CD4-positive, alpha-beta T cell treated with Interferon alpha-2 for 1 hour (primary cell): Measurements from ENCODE around the gene ZNF774.
A peak's percentile ranks its signal among the peaks of the same experiment; 100 is the strongest.
"Not testable (repeated sequence)": the region's sequence is repeated elsewhere in the genome, so short reads cannot be mapped to it uniquely, and the experiment has no call there.

Source experiments
- DNase-seq, 2 donors: peaks; one replicate each; pipeline ENCODE4 v3.0.0-alpha.2; 2020 to 2022

The ZNF774 gene

GRCh38 chr15:90347431-90348065 is 4.5 kb upstream of the ZNF774 start:
- DNase-seq, result not testable (repeated sequence)

GRCh38 chr15:90348456-90348855 is 3.6 kb upstream of the ZNF774 start:
- no peak for DNase-seq

- DNase-seq, result no peak
Measured at GRCh38 chr15:90349072-90349471, 3.0 kb upstream of the ZNF774 start.

- peak in 1 of 2 donors; percentile 22 for DNase-seq
Measured at GRCh38 chr15:90349821-90350220, 2.3 kb upstream of the ZNF774 start.

GRCh38 chr15:90351479-90352106 is 491 bp upstream of the ZNF774 start:
- no peak for DNase-seq

- no peak for DNase-seq
Measured at GRCh38 chr15:90354986-90355385, 2.9 kb downstream of the ZNF774 start.

GRCh38 chr15:90358124-90359033 is 6.3 kb downstream of the ZNF774 start:
- no peak for DNase-seq

- DNase-seq, result no peak
Measured at GRCh38 chr15:90360746-90361145, 8.7 kb downstream of the ZNF774 start.

- no peak for DNase-seq
Measured at GRCh38 chr15:90362936-90363212, 10.8 kb downstream of the ZNF774 start.

- no peak for DNase-seq
Measured at GRCh38 chr15:90364251-90364650, 12.2 kb downstream of the ZNF774 start.

GRCh38 chr15:90365414-90366055 is 13.5 kb downstream of the ZNF774 start:
- no peak for DNase-seq

- DNase-seq, result no peak
Measured at GRCh38 chr15:90367576-90367975, 15.5 kb downstream of the ZNF774 start.

GRCh38 chr15:90375071-90375470 is 23.0 kb downstream of the ZNF774 start:
- no peak for DNase-seq

GRCh38 chr15:90376789-90377188 is 24.7 kb downstream of the ZNF774 start:
- DNase-seq, result peak; percentile 54 to 81

GRCh38 chr15:90379263-90379662 is 27.2 kb downstream of the ZNF774 start:
- DNase-seq, result no peak

- no peak for DNase-seq
Measured at GRCh38 chr15:90381515-90381914, 29.4 kb downstream of the ZNF774 start.

GRCh38 chr15:90382320-90382719 is 30.2 kb downstream of the ZNF774 start:
- no peak for DNase-seq

- DNase-seq, result no peak
Measured at GRCh38 chr15:90386221-90386620, 34.1 kb downstream of the ZNF774 start.

GRCh38 chr15:90387534-90388461 is 35.7 kb downstream of the ZNF774 start, which contains the start of gene IQGAP1:
Gene IQGAP1, plus strand, starts transcription at chr15:90388242. Its CDS starts 100 bp downstream, at chr15:90388342.
- peak; percentile 98 to 99 for DNase-seq

GRCh38 chr15:90388462-90389380 is 36.6 kb downstream of the ZNF774 start:
- DNase-seq, result peak; percentile 70 to 75

- DNase-seq, result no peak
Measured at GRCh38 chr15:90389513-90389912, 37.4 kb downstream of the ZNF774 start.
